Activated CD4-positive, alpha-beta T cell treated with anti-CD3 and anti-CD28 coated beads, Interleukin-2, amount 10 ng/mL, durations not matched to agents 24 days and 14 days (primary cell): Measurements from ENCODE around the gene DRAM2. TPM values are rescaled to one million over a fixed set of nuclear protein-coding genes. Genes with fewer than 3 reads are reported as not detected.

ENCODE experiments used
- DNase-seq: peaks from one replicate; pipeline ENCODE4 v3.0.0; 2022
- H3K27ac Mint-ChIP-seq: one replicate; pipeline ENCODE4 v1.8.0; 2022; ENCODE audit warnings: mild to moderate bottlenecking, mixed read lengths
- H3K27me3 Mint-ChIP-seq: one replicate; pipeline ENCODE4 v1.8.0; 2022; ENCODE audit warnings: mixed read lengths
- H3K36me3 Mint-ChIP-seq: one replicate; pipeline ENCODE4 v1.8.0; 2022; ENCODE audit warnings: low read depth, mild to moderate bottlenecking, mixed read lengths
- H3K4me1 Mint-ChIP-seq: one replicate; pipeline ENCODE4 v1.8.0; 2021; ENCODE audit warnings: mixed read lengths
- H3K4me3 Mint-ChIP-seq: one replicate; pipeline ENCODE4 v1.8.0; 2022; ENCODE audit warnings: mild to moderate bottlenecking, moderate library complexity, mixed read lengths
- H3K9me3 Mint-ChIP-seq: one replicate; pipeline ENCODE4 v1.8.0; 2021; ENCODE audit warnings: mixed read lengths
- intact Hi-C: fragments of 100-400 bp; cut with micrococcal nuclease; formaldehyde crosslinking; loops from one replicate; pipeline ENCODE4 v1.15.1; 2023
- total RNA-seq: library from RNA; stranded (reverse); gene quantifications from 2 replicates; pipeline ENCODE4 v1.2.3, GENCODE V29; 2022

Gene DRAM2
- total RNA-seq = 25.8 and 26.5 TPM in 2 replicates

- peak within 1 kb of the TSS; percentile 95 for H3K27ac Mint-ChIP-seq
- peaks cover 26% of the 10 kb centered on the region for H3K36me3 Mint-ChIP-seq
- intact Hi-C loops = loop anchor here (1.0 to 10.0 kb wide), 7 partner anchors 61 to 617 kb away; partner anchors contain the start of genes ATP5PB, CD53, DDX20 and DENND2D
- peak; percentile 98 for DNase-seq
- H3K4me3 Mint-ChIP-seq = peak within 1 kb of the TSS; percentile 92
- H3K27me3 Mint-ChIP-seq = no peaks in the 10 kb centered on the region
- H3K9me3 Mint-ChIP-seq = no peaks in the 10 kb centered on the region
- H3K4me1 Mint-ChIP-seq = peaks cover 33% of the 10 kb centered on the region
Measured at GRCh38 chr1:111139956-111140679, at the start of gene DRAM2, which contains the start of gene CEPT1. DRAM2 (minus strand) TSS chr1:111140093; CDS start chr1:111131554, 8,539 bp downstream. CEPT1 (plus strand) TSS chr1:111140223; CDS start chr1:111147715, 7,492 bp downstream.

DNA sequence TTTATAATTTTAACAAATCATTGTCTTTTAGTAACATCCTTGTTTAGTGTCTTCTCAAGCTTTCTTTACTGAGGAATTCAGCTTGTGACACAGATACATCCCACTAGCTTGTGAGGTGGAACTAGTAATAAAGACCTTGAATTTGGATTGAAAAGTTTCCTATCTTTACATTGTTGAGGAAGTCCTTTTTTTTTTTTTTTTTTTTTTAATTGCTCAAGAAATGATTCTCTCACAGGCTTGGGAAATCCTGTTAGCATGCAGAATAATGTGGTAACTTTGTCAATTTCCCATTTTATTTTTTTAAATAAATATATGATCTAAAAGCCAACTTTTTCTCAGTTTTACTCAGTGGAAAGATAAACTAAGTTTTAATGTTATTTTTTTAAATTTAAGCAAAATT is 44.8 kb upstream of the DRAM2 start:
- Mint-ChIP-seq H3K9me3 (no peaks in the 10 kb centered on the region), H3K4me1 (peaks cover 37% of the 10 kb centered on the region), H3K27ac (no peak overlapping the region), H3K4me3 (no peak overlapping the region), H3K36me3 (peaks cover 82% of the 10 kb centered on the region), H3K27me3 (no peaks in the 10 kb centered on the region)
- no peak for DNase-seq
- intact Hi-C loops = loop anchor here (5.0 kb wide), 1 partner anchor 38 kb away; no protein-coding TSS in a partner anchor

GRCh38 chr1:111183308-111184069 is 43.6 kb upstream of the DRAM2 start:
- peaks cover 80% of the 10 kb centered on the region for H3K36me3 Mint-ChIP-seq
- no peak for DNase-seq
- no peak overlapping the region for H3K27ac Mint-ChIP-seq
- no peaks in the 10 kb centered on the region for H3K27me3 Mint-ChIP-seq
- no peak overlapping the region for H3K4me3 Mint-ChIP-seq
- no peaks in the 10 kb centered on the region for H3K9me3 Mint-ChIP-seq
- intact Hi-C loops = no loop called here
- H3K4me1 Mint-ChIP-seq = peaks cover 31% of the 10 kb centered on the region

- Mint-ChIP-seq H3K9me3 (no peaks in the 10 kb centered on the region), H3K4me1 (peaks cover 24% of the 10 kb centered on the region), H3K36me3 (peaks cover 72% of the 10 kb centered on the region), H3K27ac (no peak overlapping the region), H3K4me3 (no peak overlapping the region), H3K27me3 (no peaks in the 10 kb centered on the region)
- no peak for DNase-seq
- intact Hi-C loops = no loop called here
Measured at GRCh38 chr1:111182052-111182451, 42.2 kb upstream of the DRAM2 start.

- no peak overlapping the region for H3K4me3 Mint-ChIP-seq
- H3K27ac Mint-ChIP-seq = no peak overlapping the region
- peaks cover 15% of the 10 kb centered on the region for H3K4me1 Mint-ChIP-seq
- peaks cover 67% of the 10 kb centered on the region for H3K36me3 Mint-ChIP-seq
- no peaks in the 10 kb centered on the region for H3K9me3 Mint-ChIP-seq
- DNase-seq = no peak
- intact Hi-C loops = no loop called here
- H3K27me3 Mint-ChIP-seq = no peaks in the 10 kb centered on the region
Measured at GRCh38 chr1:111179968-111180533, 40.2 kb upstream of the DRAM2 start.

GRCh38 chr1:111176678-111177077 is 36.8 kb upstream of the DRAM2 start:
- H3K4me3 Mint-ChIP-seq = no peak overlapping the region
- intact Hi-C loops = no loop called here
- H3K9me3 Mint-ChIP-seq = no peaks in the 10 kb centered on the region
- H3K4me1 Mint-ChIP-seq = peaks cover 17% of the 10 kb centered on the region
- no peaks in the 10 kb centered on the region for H3K27me3 Mint-ChIP-seq
- peaks cover 59% of the 10 kb centered on the region for H3K36me3 Mint-ChIP-seq
- H3K27ac Mint-ChIP-seq = no peak overlapping the region
- no peak for DNase-seq

DNA sequence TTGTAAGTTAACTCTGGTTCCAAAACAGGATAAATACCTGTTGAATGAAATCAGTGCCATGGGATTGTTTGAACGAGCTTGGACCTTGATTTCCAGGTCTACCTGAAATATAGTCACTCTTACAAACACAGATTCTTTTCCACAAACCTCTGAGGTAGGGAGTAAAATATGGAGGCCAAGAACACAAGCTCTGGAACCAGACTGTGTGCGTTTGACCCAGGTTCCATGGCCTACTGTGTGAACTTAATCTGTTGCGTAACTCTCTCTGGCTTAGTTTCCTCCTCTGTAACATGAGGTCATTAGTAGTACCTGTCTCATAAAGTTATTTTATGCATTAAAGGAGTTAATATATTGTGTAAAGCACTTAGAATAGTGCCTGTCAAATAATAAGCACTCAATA is 35.5 kb upstream of the DRAM2 start:
- peaks cover 17% of the 10 kb centered on the region for H3K4me1 Mint-ChIP-seq
- no peak for DNase-seq
- no peaks in the 10 kb centered on the region for H3K27me3 Mint-ChIP-seq
- no peak overlapping the region for H3K27ac Mint-ChIP-seq
- H3K4me3 Mint-ChIP-seq = no peak overlapping the region
- H3K9me3 Mint-ChIP-seq = no peaks in the 10 kb centered on the region
- H3K36me3 Mint-ChIP-seq = peaks cover 55% of the 10 kb centered on the region
- intact Hi-C loops = no loop called here

- no peak for DNase-seq
Measured at GRCh38 chr1:111174070-111174469, 34.2 kb upstream of the DRAM2 start.

GRCh38 chr1:111172463-111172862 is 32.6 kb upstream of the DRAM2 start:
- H3K4me3 Mint-ChIP-seq = no peak overlapping the region
- H3K4me1 Mint-ChIP-seq = peaks cover 7% of the 10 kb centered on the region
- H3K9me3 Mint-ChIP-seq = no peaks in the 10 kb centered on the region
- peaks cover 52% of the 10 kb centered on the region for H3K36me3 Mint-ChIP-seq
- H3K27ac Mint-ChIP-seq = no peak overlapping the region
- no peaks in the 10 kb centered on the region for H3K27me3 Mint-ChIP-seq
- no peak for DNase-seq
- intact Hi-C loops = loop anchor here (2.0 kb wide), 1 partner anchor 18 kb away; no protein-coding TSS in a partner anchor

More at GRCh38 chr1:111174070-111174469, 34.2 kb upstream of the DRAM2 start:
- H3K4me1 Mint-ChIP-seq = peaks cover 9% of the 10 kb centered on the region
- peaks cover 51% of the 10 kb centered on the region for H3K36me3 Mint-ChIP-seq
- H3K27ac Mint-ChIP-seq = no peak overlapping the region
- no peak overlapping the region for H3K4me3 Mint-ChIP-seq
- intact Hi-C loops = no loop called here
- no peaks in the 10 kb centered on the region for H3K27me3 Mint-ChIP-seq
- no peaks in the 10 kb centered on the region for H3K9me3 Mint-ChIP-seq

GRCh38 chr1:111164151-111164550 is 24.3 kb upstream of the DRAM2 start:
- Mint-ChIP-seq H3K36me3 (peaks cover 28% of the 10 kb centered on the region), H3K27me3 (no peaks in the 10 kb centered on the region), H3K27ac (no peak overlapping the region), H3K4me1 (peaks cover 5% of the 10 kb centered on the region), H3K4me3 (no peak overlapping the region), H3K9me3 (no peaks in the 10 kb centered on the region)
- intact Hi-C loops = no loop called here
- no peak for DNase-seq

GRCh38 chr1:111163363-111163762 is 23.5 kb upstream of the DRAM2 start:
- no peak for DNase-seq
- H3K36me3 Mint-ChIP-seq = peaks cover 25% of the 10 kb centered on the region
- H3K9me3 Mint-ChIP-seq = no peaks in the 10 kb centered on the region
- H3K4me3 Mint-ChIP-seq = no peak overlapping the region
- no peaks in the 10 kb centered on the region for H3K27me3 Mint-ChIP-seq
- peaks cover 5% of the 10 kb centered on the region for H3K4me1 Mint-ChIP-seq
- H3K27ac Mint-ChIP-seq = no peak overlapping the region
- intact Hi-C loops = no loop called here

DNA sequence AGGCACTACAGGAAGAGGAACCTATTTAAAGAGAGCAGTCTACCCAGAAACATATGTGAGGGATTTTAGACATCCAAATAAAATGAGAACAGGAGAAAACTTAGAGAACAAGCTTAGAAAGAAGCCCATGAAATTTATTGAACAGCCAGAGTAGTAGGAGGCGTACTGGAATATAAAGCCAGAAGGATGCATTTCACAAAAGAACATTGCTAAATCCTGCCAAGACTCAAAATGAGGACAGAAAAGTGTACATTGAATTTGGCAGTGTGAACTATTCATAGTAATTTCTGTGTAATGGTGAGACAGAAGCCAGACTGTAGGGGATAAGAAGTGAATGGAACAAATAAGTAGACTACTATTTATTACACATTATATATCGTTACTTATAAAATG is 22.6 kb upstream of the DRAM2 start:
- Mint-ChIP-seq H3K27me3 (no peaks in the 10 kb centered on the region), H3K36me3 (peaks cover 21% of the 10 kb centered on the region), H3K4me1 (peaks cover 5% of the 10 kb centered on the region), H3K27ac (no peak overlapping the region), H3K4me3 (no peak overlapping the region), H3K9me3 (no peaks in the 10 kb centered on the region)
- intact Hi-C loops = no loop called here
- no peak for DNase-seq

DNA sequence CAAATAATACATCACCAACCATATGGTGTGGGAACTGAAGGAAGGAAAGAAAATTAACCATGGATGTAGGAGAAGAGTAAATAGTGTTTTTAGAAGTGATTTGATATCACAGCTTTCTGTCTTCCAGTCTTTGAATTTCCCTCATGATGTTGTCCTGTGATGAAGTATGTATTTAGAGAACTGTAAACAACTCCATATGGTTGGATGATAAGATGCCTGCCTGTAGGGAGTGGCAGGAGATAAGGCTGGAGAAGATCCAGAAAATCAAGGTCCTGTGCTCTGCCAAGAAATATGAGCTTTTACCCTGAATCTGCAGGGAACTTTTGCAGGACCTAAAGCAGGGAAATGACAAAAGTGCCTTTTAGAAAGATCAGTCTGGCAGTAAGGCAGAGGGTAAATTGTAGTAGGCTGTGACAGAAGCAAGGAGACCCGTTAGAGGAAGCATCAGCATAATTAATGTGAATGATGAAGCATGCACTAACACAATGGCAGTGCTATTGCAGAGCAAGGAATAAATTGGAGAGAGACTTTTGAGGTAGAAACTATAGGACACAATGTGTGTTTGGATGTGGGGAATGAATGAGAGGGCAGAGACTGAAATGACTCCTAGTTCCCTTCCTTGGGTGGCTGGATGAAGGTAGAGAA is 22.1 kb upstream of the DRAM2 start:
- peaks cover 5% of the 10 kb centered on the region for H3K4me1 Mint-ChIP-seq
- no peak overlapping the region for H3K4me3 Mint-ChIP-seq
- no peak overlapping the region for H3K27ac Mint-ChIP-seq
- H3K36me3 Mint-ChIP-seq = peaks cover 21% of the 10 kb centered on the region
- intact Hi-C loops = no loop called here
- no peaks in the 10 kb centered on the region for H3K9me3 Mint-ChIP-seq
- no peak for DNase-seq
- H3K27me3 Mint-ChIP-seq = no peaks in the 10 kb centered on the region
